HL-60 (cell line): Measurements from ENCODE around the gene CALML3.

Experiments used
- DNase-seq, 2 experiments: peaks; one replicate each; pipeline ENCODE4 v3.0.0-alpha.2; 2010 to 2020; ENCODE audit warnings: low read depth in 1 of 2, low spot score in 1 of 2
- H3K27ac ChIP-seq: fragments of 250-450 bp; sonication (Bioruptor Pico); replicated peaks from 2 replicates; pipeline ENCODE4 v1.5.1; 2020; ENCODE audit warnings: mild to moderate bottlenecking, moderate library complexity
- H3K27me3 ChIP-seq: fragments of 250-450 bp; sonication (Bioruptor Pico); 2 replicates; pipeline ENCODE4 v1.5.1; 2021; ENCODE audit warnings: mild to moderate bottlenecking, moderate library complexity; ENCODE audit not compliant: insufficient read depth, poor library complexity, severe bottlenecking
- H3K4me3 ChIP-seq: replicated peaks from 2 replicates; pipeline ENCODE4 v1.5.1; 2011; ENCODE audit warnings: mild to moderate bottlenecking, control low read depth, low read length; ENCODE audit not compliant: insufficient read depth
- GABPA ChIP-seq: IDR thresholded peaks from 2 replicates; pipeline ENCODE4 v1.6.1; 2012; ENCODE audit warnings: low read depth
- POLR2AphosphoS5 ChIP-seq: IDR thresholded peaks from 2 replicates; pipeline ENCODE4 v1.6.1; 2012; ENCODE audit warnings: low read depth
- SPI1 ChIP-seq: IDR thresholded peaks from 2 replicates; pipeline ENCODE4 v1.6.1; 2012; ENCODE audit warnings: low read depth, mild to moderate bottlenecking, borderline replicate concordance
- TF ChIP-seq, protein P1 (sequence below): IDR thresholded peaks from one replicate; pipeline ENCODE4 v1.5.1; 2011; ENCODE audit warnings: low read length, control low read depth, inconsistent platforms; ENCODE audit not compliant: insufficient read depth
- TF ChIP-seq, protein P2 (sequence below): IDR thresholded peaks from 2 replicates; pipeline ENCODE4 v1.6.1; 2012; ENCODE audit warnings: low read depth; ENCODE audit not compliant: insufficient replicate concordance

Gene CALML3

GRCh38 chr10:5477948-5478693 is 46.6 kb upstream of the CALML3 start:
- H3K27ac ChIP-seq, result no peak overlapping the region
- no peak overlapping the region for H3K4me3 ChIP-seq
- no peaks in the 10 kb centered on the region for H3K27me3 ChIP-seq
- no peak for TF ChIP-seq POLR2AphosphoS5
- TF ChIP-seq, protein P1, sequence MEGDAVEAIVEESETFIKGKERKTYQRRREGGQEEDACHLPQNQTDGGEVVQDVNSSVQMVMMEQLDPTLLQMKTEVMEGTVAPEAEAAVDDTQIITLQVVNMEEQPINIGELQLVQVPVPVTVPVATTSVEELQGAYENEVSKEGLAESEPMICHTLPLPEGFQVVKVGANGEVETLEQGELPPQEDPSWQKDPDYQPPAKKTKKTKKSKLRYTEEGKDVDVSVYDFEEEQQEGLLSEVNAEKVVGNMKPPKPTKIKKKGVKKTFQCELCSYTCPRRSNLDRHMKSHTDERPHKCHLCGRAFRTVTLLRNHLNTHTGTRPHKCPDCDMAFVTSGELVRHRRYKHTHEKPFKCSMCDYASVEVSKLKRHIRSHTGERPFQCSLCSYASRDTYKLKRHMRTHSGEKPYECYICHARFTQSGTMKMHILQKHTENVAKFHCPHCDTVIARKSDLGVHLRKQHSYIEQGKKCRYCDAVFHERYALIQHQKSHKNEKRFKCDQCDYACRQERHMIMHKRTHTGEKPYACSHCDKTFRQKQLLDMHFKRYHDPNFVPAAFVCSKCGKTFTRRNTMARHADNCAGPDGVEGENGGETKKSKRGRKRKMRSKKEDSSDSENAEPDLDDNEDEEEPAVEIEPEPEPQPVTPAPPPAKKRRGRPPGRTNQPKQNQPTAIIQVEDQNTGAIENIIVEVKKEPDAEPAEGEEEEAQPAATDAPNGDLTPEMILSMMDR, result no peak
- no peak for TF ChIP-seq SPI1
- TF ChIP-seq, protein P2, sequence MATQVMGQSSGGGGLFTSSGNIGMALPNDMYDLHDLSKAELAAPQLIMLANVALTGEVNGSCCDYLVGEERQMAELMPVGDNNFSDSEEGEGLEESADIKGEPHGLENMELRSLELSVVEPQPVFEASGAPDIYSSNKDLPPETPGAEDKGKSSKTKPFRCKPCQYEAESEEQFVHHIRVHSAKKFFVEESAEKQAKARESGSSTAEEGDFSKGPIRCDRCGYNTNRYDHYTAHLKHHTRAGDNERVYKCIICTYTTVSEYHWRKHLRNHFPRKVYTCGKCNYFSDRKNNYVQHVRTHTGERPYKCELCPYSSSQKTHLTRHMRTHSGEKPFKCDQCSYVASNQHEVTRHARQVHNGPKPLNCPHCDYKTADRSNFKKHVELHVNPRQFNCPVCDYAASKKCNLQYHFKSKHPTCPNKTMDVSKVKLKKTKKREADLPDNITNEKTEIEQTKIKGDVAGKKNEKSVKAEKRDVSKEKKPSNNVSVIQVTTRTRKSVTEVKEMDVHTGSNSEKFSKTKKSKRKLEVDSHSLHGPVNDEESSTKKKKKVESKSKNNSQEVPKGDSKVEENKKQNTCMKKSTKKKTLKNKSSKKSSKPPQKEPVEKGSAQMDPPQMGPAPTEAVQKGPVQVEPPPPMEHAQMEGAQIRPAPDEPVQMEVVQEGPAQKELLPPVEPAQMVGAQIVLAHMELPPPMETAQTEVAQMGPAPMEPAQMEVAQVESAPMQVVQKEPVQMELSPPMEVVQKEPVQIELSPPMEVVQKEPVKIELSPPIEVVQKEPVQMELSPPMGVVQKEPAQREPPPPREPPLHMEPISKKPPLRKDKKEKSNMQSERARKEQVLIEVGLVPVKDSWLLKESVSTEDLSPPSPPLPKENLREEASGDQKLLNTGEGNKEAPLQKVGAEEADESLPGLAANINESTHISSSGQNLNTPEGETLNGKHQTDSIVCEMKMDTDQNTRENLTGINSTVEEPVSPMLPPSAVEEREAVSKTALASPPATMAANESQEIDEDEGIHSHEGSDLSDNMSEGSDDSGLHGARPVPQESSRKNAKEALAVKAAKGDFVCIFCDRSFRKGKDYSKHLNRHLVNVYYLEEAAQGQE, result no peak
- no peak for TF ChIP-seq GABPA
- DNase-seq, result no peak

DNA sequence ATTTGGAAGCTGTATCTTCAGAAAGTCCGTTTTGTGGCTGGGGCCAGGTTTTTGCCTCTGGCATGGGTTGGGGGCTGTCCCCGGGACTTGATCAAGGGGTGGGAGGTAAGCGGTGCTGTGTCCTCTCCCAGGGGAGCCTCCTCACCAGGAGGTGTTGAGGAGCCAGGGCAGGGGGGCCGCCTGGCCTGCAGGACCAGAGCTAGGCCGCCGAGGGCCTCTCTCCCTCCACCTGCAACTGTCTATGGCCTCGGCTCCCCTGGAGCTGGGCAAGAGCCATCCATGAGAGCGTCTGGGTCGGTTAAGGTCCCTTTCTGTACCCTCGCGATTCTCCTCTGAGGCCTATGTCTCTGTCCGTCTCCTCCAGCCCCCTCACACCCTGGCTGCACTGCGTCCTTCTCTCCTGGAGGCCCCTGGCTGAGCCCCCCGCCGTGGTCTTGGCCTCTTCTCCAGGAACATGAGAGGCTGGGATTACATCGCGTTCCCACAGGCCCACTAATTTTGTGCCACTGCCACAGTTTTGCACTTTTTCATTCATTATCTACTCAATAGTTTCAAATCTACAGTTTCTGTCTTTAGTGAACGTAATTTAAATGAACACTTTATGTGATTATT is 46.0 kb upstream of the CALML3 start:
- no peak overlapping the region for H3K27ac ChIP-seq
- TF ChIP-seq GABPA (no peak), SPI1 (no peak), POLR2AphosphoS5 (no peak)
- TF ChIP-seq, protein P1, result no peak
- TF ChIP-seq, protein P2, result no peak

DNA sequence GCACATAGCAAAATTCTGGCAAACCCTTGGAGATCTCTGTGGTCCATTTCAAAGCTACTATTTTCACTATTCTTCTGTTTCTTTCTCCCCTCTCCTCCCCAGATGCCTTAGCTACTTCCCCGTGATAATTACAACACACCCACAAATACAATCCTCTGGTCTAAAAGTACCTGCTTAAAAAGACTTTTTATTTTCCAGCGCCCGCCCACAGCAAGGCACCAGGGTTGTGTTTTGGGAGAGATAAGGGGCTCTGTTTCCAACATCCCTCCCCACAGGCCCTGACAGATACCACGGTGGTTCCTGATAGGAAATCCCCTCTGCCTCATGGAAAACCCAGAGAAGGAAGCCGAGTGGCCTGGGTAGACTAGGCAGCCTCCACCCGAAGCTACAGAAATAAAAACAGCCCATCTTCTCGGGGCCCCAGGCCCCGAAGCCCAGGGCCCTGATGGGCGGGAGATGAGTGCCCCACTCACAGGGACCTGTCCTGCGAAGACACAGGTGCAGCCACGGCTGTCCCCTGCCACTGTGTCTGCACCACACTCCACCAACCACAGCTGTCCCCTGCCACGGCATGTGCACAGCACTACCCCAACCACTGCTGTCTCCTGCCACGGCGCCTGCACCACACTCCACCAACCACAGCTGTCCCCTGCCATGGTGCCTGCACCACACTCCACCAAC is 45.1 kb upstream of the CALML3 start:
- Histone ChIP-seq H3K27me3 (no peaks in the 10 kb centered on the region), H3K4me3 (no peak overlapping the region), H3K27ac (no peak overlapping the region)
- no peak for DNase-seq
- TF ChIP-seq SPI1 (no peak), POLR2AphosphoS5 (no peak), GABPA (no peak)
- TF ChIP-seq, protein P2, result no peak
- TF ChIP-seq, protein P1, result no peak

More for the DNA sequence above, 46.0 kb upstream of the CALML3 start:
- Histone ChIP-seq H3K27me3 (no peaks in the 10 kb centered on the region), H3K4me3 (no peak overlapping the region)
- DNase-seq, result no peak
